ENCODE results near the gene PDE4D.

GRCh38 chr5:59330680-59331079, 562.8 kb downstream of the PDE4D start:
- TF ChIP-seq CTCF (IDR thresholded peaks at IDR 0.05) (no peak), EZH2 (IDR thresholded peaks at IDR 0.05) (no peak), EZH2phosphoT487 (IDR thresholded peaks at IDR 0.05) (no peak)

Measured in neural progenitor cell (in vitro differentiated cells).